Bronchial epithelial cell (primary cell): ENCODE measurements around the gene CFAP100. TPM values are rescaled to one million over a fixed set of nuclear protein-coding genes. Genes with fewer than 3 reads are reported as not detected.

ENCODE experiments used
- DNase-seq: peaks from one replicate; pipeline ENCODE4 v3.0.0-alpha.2; 2010; ENCODE audit warnings: low read depth
- FAIRE-seq: peaks from 2 replicates; lab custom pipeline; 2011; peaks lifted over from hg19 to GRCh38; lab: Jason Lieb, UNC
- H3K27me3 ChIP-seq: 2 replicates; pipeline ENCODE4 v1.5.1; 2011; ENCODE audit warnings: low read length; ENCODE audit not compliant: control insufficient read depth, insufficient read depth
- H3K36me3 ChIP-seq: 2 replicates; pipeline ENCODE4 v1.5.1; 2011; ENCODE audit warnings: low read length; ENCODE audit not compliant: control insufficient read depth, insufficient read depth
- H3K4me3 ChIP-seq: 2 replicates; pipeline ENCODE4 v1.5.1; 2011; ENCODE audit warnings: mild to moderate bottlenecking, low read depth, low read length, control low read depth
- total RNA-seq: library from RNA; depleted of rRNA; stranded (reverse); fragments of >200 nt; gene quantifications from 2 replicates; pipeline ENCODE4 v1.2.1, GENCODE V29; 2014
- TF ChIP-seq, protein P1 (sequence below): IDR thresholded peaks from 2 replicates; pipeline ENCODE4 v1.5.1; 2011; ENCODE audit warnings: mild to moderate bottlenecking, moderate library complexity, low read length, control low read depth, inconsistent platforms; ENCODE audit not compliant: insufficient read depth, severe bottlenecking

CFAP100 gene
- total RNA-seq, 1 donor from 2014 or later, result not detected

DNA sequence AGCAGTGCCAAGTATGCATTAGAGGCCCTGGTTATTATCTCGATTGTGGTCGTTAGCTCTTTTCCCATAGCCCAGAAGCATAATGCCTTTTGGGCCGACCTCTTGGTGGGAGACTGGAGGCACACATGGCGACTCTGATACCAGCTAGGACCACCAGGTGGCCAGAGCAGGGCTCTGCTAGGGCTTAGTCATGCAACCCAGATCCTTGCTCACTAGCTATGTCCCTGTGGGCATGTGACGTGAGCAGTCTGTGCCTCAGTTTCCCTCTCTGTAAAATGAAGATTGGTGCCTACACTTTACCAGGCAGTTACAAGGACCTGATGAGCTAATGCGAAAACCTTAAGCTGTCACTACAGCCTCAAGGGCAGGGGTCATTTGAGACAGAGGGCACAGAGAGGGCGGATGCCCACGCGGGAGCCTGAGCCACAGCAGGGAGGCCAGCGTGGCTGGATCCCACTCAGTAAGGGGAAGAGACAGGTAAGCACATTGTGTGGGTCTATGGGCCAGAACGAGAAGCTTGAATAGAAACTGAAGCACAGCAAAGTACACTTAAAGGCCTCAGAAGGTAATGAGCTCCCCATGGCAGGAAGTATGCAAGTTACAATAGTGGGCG lies 46.3 kb upstream of the CFAP100 start:
- H3K27me3 ChIP-seq, result no peaks in the 10 kb centered on the region
- TF ChIP-seq, protein P1, sequence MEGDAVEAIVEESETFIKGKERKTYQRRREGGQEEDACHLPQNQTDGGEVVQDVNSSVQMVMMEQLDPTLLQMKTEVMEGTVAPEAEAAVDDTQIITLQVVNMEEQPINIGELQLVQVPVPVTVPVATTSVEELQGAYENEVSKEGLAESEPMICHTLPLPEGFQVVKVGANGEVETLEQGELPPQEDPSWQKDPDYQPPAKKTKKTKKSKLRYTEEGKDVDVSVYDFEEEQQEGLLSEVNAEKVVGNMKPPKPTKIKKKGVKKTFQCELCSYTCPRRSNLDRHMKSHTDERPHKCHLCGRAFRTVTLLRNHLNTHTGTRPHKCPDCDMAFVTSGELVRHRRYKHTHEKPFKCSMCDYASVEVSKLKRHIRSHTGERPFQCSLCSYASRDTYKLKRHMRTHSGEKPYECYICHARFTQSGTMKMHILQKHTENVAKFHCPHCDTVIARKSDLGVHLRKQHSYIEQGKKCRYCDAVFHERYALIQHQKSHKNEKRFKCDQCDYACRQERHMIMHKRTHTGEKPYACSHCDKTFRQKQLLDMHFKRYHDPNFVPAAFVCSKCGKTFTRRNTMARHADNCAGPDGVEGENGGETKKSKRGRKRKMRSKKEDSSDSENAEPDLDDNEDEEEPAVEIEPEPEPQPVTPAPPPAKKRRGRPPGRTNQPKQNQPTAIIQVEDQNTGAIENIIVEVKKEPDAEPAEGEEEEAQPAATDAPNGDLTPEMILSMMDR, result no peak
- FAIRE-seq, result no peak
- no peaks in the 10 kb centered on the region for H3K36me3 ChIP-seq
- no peak overlapping the region for H3K4me3 ChIP-seq
- no peak for DNase-seq

GRCh38 chr3:126349071-126349470 lies 45.6 kb upstream of the CFAP100 start:
- DNase-seq, result no peak
- H3K4me3 ChIP-seq, result no peak overlapping the region
- TF ChIP-seq, protein P1, result no peak
- no peaks in the 10 kb centered on the region for H3K36me3 ChIP-seq
- FAIRE-seq, result no peak
- H3K27me3 ChIP-seq, result no peaks in the 10 kb centered on the region

DNA sequence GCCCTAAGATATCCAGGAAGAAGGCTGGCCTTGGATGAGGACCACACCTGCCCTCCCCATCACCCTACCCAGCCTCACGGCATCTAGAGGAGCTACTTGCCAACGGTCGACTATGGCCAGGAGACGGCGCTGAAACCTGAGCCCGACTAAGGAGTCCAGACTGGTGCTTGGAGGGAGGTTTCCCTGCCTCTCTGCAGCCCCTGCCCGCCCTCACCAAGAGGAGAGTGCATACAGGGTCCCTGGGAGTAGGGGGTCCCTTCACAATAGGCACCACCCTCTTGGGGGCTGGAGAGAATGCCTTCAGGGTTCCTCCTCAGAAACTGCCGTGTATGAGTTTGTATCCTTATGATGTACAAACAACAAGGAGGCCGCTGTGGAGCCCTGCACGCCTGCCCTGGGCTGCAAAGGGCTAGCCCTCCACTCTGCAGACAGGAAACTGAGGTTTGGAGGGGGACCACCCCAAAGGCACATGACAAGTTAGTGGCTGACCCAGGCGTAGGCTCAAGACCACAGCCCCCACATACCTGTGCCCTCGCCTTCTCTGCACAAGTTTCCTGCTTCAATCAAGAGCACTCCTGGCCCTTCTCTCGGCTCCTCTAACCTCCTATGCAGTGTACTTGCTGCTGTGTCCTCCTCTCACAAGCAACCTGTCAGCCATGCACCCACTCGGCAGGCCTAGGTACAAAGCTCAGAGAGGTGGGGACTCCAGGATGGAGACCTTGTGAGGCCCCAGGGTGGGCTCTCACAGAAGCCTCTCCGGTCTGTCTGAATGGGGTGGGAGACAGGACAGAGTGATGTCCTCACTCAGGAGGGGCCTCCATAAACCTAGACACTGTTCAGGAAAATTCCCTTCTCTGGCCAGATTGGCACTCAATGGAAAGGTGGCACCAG lies 44.9 kb upstream of the CFAP100 start:
- H3K4me3 ChIP-seq, result no peak overlapping the region
- TF ChIP-seq, protein P1, result no peak
- no peaks in the 10 kb centered on the region for H3K36me3 ChIP-seq
- DNase-seq (no peak), FAIRE-seq (no peak)
- no peaks in the 10 kb centered on the region for H3K27me3 ChIP-seq

- FAIRE-seq, result no peak
- no peak for DNase-seq
Measured at GRCh38 chr3:126350502-126351085, 44.1 kb upstream of the CFAP100 start.

DNA sequence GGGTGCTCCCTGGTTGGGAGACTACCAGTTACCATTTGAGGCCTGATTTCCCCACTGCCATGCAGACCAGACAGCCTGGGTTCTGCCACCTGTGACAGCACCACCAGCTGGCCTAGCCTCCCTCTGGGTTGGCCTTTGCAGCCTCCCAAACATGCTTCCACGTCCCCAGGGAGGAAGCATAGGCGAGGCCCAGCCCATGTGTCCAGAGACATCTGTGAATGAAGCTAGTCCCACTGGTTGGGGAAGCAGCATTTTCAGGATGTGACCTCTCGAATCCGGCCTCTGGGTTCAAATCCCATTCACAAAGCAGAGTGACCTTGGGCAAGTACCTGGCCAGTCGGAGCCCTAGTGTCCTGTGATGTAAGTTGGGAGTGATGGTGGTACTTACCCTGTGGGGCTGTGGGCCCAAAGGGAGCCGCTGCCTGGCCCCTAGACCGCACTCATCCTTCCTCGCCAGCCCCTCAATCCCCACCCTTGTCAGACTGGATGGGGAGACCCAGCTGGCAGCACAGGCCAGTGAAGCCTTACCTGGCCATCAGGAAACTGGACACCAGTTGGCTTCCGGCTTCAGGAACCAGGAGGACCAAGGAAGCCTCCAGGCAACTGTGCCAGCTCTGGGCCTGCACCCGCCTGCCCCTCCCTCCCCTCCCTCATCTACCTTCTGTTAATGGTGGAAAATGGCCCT lies 43.5 kb upstream of the CFAP100 start:
- peaks cover under 1% of the 10 kb centered on the region for H3K27me3 ChIP-seq
- H3K4me3 ChIP-seq, result no peak overlapping the region
- DNase-seq (no peak), FAIRE-seq (no peak)
- TF ChIP-seq, protein P1, result no peak
- no peaks in the 10 kb centered on the region for H3K36me3 ChIP-seq

More at GRCh38 chr3:126350502-126351085, 44.1 kb upstream of the CFAP100 start:
- TF ChIP-seq, protein P1, result no peak
- Histone ChIP-seq H3K36me3 (no peaks in the 10 kb centered on the region), H3K27me3 (no peaks in the 10 kb centered on the region), H3K4me3 (no peak overlapping the region)
